Measurements from ENCODE around the gene PIWIL4.
"Not testable (repeated sequence)": the region's sequence is repeated elsewhere in the genome, so short reads cannot be mapped to it uniquely, and the experiment has no call there.

The PIWIL4 gene

DNA sequence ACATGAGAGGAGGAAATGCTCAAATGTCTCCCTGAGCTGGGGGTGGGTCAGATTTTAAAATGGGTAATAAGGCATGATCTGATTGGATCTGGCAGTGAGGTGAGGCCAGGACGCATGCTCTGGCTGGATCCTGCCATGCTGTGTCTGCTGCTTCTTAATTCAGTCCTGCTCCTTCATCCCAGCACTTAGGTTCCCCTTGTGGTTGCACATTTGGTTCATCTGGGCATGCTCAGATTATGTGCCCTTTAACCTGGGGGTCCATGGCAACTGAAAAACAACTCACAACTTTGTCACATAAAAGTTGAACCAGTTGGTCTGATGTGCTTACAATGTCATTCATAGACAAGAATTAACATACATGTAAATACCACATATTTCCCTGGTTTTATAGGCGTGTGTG lies 67.9 kb downstream of the PIWIL4 start:
- no peak for DNase-seq (ENCODE audit: low read depth in 2 of 2, low spot score in 1 of 2)

DNA sequence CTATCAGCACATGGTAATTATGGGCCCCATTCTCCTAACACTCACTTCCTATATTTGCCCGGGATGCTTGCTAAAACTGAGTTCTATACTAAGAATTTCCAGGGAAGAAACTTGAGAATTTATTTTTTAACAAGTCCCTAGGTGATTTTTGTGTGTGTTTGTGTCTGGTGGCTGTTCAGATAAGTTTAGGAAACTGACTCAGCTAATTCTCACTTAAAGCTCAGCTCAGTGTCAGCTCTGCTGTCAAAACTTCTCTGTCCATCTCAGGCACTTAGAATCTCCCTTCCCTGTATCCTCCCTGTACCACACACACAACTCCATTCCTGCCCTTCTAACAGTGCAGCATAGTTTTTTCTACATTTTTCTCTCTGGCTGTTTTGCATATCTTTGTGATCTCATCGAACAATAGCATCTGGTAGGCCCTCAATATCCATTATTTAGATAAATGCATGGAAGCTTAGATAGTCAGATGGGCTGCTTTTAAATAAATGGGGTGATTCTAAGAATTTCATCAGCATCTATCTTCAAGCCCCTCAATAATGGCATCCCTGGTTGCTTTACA lies 69.3 kb downstream of the PIWIL4 start:
- DNase-seq (ENCODE audit: low read depth in 2 of 2, low spot score in 1 of 2) = no peak

DNA sequence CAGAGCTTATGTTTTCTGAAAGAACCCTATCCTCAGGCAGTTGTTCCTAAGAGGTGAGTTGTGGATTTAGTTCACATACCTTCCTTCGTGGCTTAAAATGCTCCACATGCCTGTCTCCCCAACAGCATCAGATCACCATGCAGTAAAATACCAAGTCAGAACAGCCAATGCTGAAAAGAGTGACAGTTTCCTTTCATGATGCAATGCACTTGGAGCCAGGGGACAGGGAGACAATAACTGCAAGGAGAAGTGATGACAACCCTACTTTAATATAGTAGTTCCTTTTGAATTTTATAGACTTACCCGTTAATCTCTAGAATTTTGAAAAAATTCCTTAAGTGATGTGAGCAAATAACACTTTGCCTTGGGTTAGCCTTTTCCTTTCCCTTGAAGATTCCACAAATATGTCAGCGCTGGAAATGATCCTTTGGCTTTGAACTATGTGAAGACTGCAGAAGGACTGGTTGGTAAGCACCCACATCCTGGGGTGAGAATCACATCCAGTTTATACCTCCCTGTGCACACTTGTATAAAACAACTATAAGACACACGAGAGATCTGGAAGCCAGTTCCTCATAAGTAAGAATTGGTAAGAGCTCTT lies 71.2 kb downstream of the PIWIL4 start:
- no peak for DNase-seq (ENCODE audit: low read depth in 2 of 2, low spot score in 1 of 2)

DNA sequence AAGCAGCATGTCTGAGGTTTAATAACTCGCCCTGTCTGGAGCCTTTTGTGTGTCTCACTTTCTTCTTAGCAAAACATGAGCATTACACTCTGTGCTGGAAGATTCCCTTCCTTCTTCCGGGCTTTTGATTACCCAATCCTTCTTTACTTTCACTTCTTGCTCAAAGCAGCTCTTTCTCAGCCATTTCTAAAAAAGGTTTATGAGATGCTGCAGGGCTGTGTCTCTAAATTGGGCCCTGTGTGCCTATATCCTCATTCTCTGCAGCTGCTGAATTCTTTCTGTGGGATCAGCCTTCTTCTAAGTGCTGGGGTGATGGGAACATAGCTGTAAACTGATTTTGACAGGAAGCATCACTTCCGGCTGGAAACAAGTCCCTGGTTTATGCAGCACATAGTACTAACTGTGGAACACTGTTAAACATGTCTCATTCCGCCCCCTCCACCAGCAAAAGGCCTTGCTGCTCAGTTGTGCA lies 71.8 kb downstream of the PIWIL4 start:
- DNase-seq (ENCODE audit: low read depth in 2 of 2, low spot score in 1 of 2) = no peak

DNA sequence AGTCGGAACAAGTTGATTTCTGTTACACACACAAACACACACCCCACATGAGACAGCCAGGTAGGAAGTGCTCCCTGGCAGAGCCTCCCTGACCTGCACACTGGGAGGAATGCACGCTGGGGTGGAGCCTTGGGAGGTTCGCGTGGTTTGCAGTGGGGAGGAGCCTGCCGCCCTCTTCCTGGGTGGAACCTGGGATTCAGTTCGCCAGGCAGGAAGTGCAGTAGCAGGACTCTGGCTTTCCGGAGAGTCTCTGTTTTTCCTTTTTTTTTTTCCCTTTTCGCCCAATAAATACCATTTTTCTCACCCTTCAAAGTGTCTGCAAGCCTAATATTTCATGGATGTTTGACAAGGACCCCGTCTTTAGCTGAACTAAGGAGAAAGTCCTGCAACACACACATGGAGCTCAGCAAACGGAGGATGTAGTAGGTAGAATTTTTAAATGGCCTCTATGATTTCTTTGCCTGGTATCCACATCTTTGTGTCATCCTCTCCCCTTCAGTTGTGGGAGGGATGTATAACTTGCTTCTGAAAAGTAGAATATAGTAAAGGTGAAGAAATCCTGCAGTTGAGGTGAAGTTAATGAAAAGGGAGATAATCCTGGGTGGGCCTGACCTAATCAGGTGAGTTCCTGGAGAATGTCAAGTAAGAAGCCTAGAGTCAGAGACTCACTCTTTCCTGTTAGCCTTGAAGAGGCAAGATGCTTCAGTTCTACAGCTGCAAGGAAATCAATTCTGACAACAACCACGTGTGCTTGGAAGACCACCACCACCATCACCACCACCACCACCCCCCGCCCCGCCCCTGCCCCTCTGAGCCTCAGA lies 72.9 kb downstream of the PIWIL4 start:
- no peak for DNase-seq (ENCODE audit: low read depth in 2 of 2, low spot score in 1 of 2)

GRCh38 chr11:94641167-94641761 lies 74.1 kb downstream of the PIWIL4 start:
- no peak for DNase-seq (ENCODE audit: low read depth in 2 of 2, low spot score in 1 of 2)

DNA sequence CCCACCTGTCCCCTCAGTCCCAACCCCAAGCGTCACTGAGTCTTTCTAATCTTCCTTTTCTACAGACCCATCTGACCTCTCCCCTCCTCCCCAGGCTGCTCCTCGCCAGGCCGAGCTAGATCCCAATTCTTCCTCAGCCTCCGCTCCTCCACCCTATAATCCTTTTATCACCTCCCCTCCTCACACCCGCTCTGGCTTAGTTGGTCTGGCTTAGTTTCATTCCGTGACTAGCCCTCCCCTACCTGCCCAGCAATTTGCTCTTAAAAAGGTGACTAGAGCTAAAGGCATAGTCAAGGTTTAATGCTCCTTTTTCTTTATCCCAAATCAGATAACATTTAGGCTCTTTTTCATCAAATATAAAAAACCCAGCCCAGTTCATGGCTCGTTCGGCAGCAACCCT lies 76.0 kb downstream of the PIWIL4 start:
- not testable (repeated sequence) for DNase-seq (ENCODE audit: low read depth in 2 of 2, low spot score in 1 of 2)

GRCh38 chr11:94647926-94648325 lies 80.8 kb downstream of the PIWIL4 start:
- no peak for DNase-seq (ENCODE audit: low read depth in 2 of 2, low spot score in 1 of 2)

- no peak for DNase-seq (ENCODE audit: low read depth in 2 of 2, low spot score in 1 of 2)
Observed at GRCh38 chr11:94648789-94649188, 81.6 kb downstream of the PIWIL4 start.

DNA sequence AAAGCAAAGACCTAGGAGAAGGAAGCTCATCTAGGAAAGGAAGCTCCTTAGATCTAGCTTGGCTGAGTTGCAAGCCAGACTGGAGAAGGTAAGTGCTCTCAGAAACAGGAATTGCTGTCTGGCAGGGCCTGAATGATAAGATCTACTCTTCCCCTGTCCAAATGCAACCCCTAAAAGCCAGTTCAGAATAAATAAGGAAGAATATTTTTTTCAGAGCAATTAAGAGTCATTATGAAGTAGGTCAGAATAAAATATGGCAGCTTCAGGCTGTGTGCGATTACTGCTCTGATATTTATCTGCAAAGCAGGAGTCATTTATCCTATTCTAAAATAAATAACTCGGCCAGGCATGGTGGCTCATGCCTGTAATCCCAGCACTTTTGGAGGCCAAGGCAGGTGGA lies 82.1 kb downstream of the PIWIL4 start:
- DNase-seq (ENCODE audit: low read depth in 2 of 2, low spot score in 1 of 2) = no peak

- DNase-seq (ENCODE audit: low read depth in 2 of 2, low spot score in 1 of 2) = no peak
Observed at GRCh38 chr11:94649964-94650623, 82.9 kb downstream of the PIWIL4 start.

- DNase-seq (ENCODE audit: low read depth in 2 of 2, low spot score in 1 of 2) = no peak
Observed at GRCh38 chr11:94650756-94651155, 83.6 kb downstream of the PIWIL4 start.

DNA sequence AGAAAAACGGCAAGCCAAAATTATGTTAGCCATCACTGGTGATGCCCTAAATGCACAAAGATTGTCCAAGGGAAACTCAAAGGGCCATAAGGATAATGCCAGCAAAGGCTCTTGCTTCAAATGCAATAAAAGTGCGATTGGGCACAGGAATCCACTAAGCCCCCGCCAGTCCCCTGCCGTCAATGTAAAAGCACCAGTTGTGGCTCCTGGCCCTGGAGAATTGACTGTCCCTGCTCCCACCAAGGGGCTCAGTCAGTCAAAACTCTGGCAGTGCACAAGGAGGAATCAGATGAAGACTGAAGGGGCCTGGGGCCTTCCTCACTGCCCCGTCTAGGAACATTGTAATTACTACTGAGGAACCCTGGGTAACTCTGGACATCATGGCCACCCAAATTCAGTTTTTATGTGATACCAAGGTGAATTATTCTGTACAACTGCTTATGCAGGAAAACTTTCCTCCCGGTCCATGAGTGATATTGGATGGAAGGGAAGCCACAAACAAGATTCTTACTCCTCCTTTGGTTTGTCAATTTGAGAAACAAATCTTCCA lies 85.6 kb downstream of the PIWIL4 start:
- DNase-seq (ENCODE audit: low read depth in 2 of 2, low spot score in 1 of 2) = no peak

DNA sequence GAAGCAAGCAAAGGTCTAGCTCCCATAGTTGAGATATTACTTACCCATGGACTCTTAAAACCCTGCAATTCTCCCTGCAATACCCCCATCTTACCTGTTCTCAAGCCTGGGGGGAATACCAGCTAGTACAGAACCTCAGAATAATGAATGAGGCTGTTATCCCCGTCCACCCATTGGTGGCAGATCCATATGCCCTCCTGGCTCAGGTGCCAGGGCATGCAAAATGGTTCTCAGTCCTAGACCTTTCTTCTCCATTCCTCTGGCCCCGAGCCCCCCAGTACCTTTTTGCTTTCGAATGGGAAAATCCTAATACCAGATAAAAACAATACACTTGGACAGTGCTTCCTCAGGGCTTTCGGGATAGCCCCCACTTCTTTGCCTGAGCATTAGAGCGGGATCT lies 86.4 kb downstream of the PIWIL4 start:
- DNase-seq (ENCODE audit: low read depth in 2 of 2, low spot score in 1 of 2) = no peak

- no peak for DNase-seq (ENCODE audit: low read depth in 2 of 2, low spot score in 1 of 2)
Observed at GRCh38 chr11:94654201-94654600, 87.0 kb downstream of the PIWIL4 start.

GRCh38 chr11:94655291-94655690 lies 88.1 kb downstream of the PIWIL4 start:
- no peak for DNase-seq (ENCODE audit: low read depth in 2 of 2, low spot score in 1 of 2)

DNA sequence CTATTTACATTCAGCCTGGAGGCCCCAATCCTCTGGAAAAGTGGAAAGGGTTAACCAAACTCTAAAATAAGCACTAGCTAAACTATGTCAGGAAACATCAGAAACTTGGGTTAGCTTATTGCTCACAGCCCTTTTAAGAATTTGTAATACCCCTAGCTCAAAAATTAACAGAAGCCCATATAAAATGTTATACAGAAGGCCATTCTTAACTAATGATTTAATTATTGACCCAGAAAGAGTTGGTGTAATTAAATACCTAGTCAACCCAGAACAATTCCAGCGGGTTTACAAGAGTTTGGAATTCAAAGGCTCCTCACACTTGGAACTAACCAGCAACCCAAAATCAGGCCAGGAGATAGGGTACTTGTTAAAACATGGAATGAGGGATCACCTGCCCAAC lies 88.8 kb downstream of the PIWIL4 start:
- DNase-seq (ENCODE audit: low read depth in 2 of 2, low spot score in 1 of 2) = no peak

DNA sequence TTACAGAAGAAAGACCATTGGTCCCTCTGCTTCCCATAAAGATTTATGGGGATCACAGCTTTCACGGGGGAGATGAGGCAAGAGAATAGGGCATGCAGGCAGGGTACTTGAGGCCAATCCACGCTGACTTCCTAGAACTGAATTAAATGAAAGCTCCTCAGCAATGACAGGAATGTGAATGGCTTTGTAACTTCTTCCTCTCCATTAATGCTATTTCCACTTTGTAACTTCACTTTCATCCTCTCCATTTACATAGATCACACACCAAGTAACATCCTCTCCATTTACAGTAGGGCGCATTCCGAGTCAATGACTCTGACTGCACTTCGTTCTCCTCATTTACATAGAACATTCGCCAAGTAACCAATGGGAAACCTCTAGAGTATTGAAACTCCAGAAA lies 89.8 kb downstream of the PIWIL4 start:
- DNase-seq (ENCODE audit: low read depth in 2 of 2, low spot score in 1 of 2) = no peak

DNA sequence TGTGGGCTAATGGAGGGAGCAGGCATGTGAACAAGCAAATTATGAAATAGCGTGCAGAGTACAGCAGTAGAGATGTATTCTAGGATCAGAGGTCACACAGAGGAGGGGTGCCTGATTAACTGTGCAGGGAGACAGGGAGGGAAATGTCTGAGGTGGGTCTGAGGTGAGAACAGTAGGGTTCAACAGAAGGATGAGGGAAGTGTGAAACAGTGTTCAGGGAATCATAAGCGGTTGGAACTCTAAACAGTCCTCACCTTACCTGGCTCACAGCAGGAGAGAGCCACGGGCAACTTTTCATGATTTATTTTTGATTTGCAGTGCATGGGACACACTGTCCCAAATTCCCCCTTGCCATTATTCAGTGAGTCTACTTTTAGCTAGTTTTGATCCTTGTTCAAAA lies 90.5 kb downstream of the PIWIL4 start:
- no peak for DNase-seq (ENCODE audit: low read depth in 2 of 2, low spot score in 1 of 2)

- DNase-seq (ENCODE audit: low read depth in 2 of 2, low spot score in 1 of 2) = no peak
Observed at GRCh38 chr11:94658386-94658785, 91.2 kb downstream of the PIWIL4 start.

DNA sequence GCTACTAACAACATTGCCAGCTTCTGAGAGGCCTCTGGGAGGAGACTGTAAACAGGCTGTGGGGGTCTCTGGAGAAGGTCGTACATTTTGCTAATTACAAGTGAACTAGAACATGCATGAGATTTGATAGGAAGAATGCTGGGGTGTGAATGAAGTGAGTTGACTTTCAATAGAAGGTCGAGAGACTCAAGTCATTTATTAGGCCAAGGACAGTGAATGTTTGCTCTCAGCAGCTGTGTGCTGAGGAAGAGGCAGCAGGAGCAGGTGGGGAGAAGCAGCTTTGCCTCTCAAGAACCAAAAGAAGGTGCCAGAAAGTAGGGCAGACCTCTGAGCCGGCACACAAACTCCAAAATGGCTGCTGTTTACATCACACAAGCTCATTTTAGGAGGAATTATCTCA lies 91.7 kb downstream of the PIWIL4 start:
- DNase-seq (ENCODE audit: low read depth in 2 of 2, low spot score in 1 of 2) = no peak

All from stimulated activated CD8-positive, alpha-beta memory T cell treated with anti-CD3 and anti-CD28 coated beads, Interleukin-4, amount 100 ng/mL, for 4 hours (primary cell).